C1 segment of cervical spinal cord (tissue), 14 donors: ENCODE measurements around the gene DZIP1L.
"Not testable (repeated sequence)": the region's sequence is repeated elsewhere in the genome, so short reads cannot be mapped to it uniquely, and the experiment has no call there.

Experiments
- DNase-seq, 14 donors: peaks; one replicate each; lab custom pipeline; 2025; lab: John Stamatoyannopoulos, UW

The DZIP1L gene, protein sequence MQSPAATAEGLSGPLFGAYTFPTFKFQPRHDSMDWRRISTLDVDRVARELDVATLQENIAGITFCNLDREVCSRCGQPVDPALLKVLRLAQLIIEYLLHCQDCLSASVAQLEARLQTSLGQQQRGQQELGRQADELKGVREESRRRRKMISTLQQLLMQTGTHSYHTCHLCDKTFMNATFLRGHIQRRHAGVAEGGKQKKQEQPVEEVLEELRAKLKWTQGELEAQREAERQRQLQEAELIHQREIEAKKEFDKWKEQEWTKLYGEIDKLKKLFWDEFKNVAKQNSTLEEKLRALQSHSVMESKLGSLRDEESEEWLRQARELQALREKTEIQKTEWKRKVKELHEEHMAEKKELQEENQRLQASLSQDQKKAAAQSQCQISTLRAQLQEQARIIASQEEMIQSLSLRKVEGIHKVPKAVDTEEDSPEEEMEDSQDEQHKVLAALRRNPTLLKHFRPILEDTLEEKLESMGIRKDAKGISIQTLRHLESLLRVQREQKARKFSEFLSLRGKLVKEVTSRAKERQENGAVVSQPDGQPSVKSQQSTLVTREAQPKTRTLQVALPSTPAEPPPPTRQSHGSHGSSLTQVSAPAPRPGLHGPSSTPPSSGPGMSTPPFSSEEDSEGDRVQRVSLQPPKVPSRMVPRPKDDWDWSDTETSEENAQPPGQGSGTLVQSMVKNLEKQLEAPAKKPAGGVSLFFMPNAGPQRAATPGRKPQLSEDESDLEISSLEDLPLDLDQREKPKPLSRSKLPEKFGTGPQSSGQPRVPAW

DNA sequence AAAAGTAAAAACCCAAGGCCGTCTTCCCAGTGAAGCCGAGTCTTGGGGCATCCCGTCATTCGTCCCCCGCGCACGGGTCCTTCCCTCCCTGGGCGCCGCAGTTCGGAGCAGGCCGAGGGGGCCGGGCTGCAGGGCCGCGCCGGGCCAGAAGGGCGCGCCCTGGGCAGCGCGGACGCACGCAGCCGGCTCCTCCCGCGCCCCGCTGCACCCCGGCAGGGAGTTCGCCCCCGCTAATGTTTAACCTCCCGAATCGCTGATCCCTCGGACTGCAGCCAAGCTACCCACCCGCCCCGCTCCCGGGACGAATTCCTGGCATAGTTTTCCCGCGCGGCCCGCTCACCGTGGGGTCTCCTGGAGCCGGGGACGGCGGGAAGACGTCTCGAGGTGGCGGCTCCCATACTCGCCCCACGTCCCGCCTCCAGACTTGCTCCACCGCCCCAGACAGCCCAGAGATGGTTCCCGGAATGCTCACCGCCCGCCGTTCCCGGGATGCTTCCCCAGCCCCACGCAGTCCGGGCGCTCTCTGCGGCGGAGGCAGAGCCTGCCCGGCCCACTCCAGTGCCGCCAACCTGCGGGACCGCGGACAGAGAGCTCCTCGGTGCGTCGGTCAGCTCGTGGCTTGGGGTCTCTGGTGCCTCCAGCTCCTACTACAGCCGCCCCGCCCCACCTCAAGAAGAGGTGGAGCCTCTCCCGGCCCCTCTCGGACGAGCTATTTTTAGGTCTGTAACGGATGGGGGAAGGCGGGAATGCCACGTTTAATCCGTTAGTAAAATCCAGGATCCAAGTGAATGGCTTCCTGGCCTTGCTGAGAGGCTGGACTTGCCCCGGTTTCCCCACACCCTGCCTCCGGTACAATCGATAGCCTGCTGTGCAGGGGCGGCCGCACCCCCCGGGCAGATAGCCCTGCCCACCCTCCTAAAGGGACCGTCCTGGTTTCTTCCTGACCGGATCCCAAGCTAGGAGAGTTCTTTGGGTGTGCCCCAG, at the start of gene DZIP1L:
DZIP1L (minus strand) TSS at position 621 of the 984 bp plus-strand sequence. CDS start 11,637 bp downstream, outside the sequence.
- DNase-seq, result peak in 10 of 14 donors; percentile 27 to 78 (median 64)

GRCh38 chr3:138165061-138165460, 49.7 kb upstream of the DZIP1L start:
- DNase-seq, result no peak

DNA sequence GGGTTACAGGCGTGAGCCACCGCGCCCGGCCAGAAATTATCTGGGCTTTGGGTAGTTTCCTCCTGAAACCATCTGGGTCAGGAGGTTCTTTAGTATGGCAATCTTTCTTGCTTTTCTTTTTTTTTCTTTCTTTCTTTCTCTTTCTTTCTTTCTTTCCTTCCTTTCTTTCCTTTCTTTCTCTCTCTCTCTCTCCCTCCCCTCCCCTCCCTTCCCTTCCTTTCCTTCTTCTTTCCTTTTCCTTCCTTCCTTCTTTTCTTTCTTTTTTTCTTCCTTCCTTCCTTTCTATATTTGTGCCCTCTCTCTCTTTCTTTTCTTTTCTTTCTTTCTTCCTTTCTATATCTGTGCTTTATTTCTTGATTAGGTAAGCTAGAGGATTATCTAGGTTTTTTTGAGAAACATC, 42.3 kb upstream of the DZIP1L start:
- DNase-seq, result no peak

DNA sequence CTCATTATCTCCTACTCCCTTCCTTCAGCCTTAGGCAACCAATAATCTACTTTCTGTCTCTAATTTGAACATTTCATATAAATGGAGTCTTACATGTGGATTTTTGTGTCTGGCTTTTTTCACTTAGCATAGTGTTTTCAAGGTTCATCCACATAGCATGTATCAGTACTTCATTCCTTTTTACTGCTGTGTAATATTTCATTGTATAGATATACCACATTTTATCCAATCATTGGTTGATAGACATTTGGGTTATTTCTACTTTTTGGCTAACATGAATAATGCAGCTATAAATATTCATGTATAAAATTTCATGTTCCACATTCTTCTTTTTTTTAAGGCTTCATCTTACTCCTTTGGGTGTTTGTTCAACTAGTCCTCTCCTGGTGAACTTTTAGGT, 39.1 kb upstream of the DZIP1L start:
- DNase-seq, result no peak

- DNase-seq, result no peak
Measured at GRCh38 chr3:138148503-138148902, 33.1 kb upstream of the DZIP1L start.

GRCh38 chr3:138142181-138142580, 26.8 kb upstream of the DZIP1L start:
- DNase-seq, result not testable (repeated sequence)

DNA sequence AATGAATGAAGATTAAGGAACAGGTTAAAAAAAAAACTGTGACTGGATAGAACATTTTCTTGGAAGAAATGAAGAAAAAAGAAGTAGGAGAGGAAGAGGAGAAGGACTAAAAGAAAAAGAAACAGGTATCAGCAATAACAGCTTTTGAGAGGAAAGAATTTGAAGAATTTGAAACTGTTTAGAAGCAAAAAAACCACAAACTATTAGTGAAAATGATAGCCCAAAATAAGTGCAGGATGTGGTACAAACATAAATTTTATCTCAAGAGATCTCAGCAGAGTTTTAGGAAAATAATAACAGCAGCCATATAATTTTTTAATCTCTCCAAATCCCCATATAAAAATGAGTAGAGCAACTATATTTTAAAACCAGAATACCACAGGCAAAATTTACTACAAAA, 25.5 kb upstream of the DZIP1L start:
- DNase-seq, result no peak

GRCh38 chr3:138139691-138140090, 24.3 kb upstream of the DZIP1L start:
- no peak for DNase-seq

DNA sequence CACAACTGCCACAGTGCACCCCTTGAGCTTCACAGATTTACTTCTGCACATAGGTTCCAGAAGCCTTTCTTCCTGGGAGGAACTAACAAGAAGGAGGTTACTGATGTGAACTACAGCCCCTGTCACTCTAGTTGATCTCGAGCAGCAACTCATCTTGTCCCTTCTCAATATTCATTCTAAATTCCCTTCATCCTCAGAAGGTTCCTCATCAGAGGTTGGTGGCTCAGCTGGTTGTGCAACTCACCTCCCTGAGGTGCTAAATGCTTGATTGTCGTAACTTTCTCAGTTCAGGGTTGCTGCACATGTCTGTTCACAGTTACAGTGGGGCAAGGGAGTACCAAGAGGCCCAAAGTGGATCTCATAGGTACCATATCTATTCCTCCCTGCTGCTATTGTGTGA, 22.5 kb upstream of the DZIP1L start:
- no peak for DNase-seq

- DNase-seq, result no peak
Measured at GRCh38 chr3:138136201-138136600, 20.8 kb upstream of the DZIP1L start.

DNA sequence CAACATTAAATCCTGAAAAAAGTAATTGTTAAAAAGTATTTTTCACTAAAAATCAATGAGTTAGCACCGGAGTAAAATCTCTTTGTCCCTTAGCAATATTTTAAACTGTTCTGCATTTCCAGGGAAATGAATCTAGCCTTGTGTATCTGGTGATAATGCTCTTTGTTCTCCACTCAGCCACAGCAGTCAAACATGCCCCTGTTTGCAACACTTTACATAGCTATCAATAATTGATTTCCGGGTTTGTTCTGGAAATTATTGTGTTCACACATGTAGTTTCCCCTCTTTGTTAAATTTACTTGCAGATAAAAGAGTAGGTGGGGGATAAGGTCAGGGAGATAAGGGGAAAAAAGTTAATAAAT, 20.4 kb upstream of the DZIP1L start:
- DNase-seq, result no peak

- DNase-seq, result no peak
Measured at GRCh38 chr3:138135146-138135832, 19.9 kb upstream of the DZIP1L start.

DNA sequence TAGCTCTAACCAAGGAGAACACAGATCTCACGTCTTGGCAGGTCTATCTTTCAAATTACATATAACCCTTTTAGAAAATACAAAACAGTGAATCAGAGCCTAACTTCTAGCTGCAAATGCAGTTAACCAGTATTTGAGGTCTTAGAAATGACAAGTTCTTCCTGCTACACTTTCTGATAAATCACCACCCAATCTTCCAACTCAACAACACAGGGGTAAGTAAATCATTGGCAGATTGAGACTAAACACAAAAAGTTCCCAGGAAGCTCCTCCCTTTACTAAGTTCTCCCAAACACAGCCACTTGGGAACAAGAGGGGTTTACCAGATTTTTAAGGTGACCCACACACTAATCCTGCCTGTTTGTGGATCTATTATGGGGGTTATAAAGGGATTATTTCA, 16.8 kb upstream of the DZIP1L start, which contains the start of gene A4GNT:
A4GNT (minus strand) TSS at position 152 of the 400 bp plus-strand sequence. CDS start 1,134 bp downstream, outside the sequence.
- no peak for DNase-seq

GRCh38 chr3:138127636-138128365, 12.4 kb upstream of the DZIP1L start:
- DNase-seq, result no peak

DNA sequence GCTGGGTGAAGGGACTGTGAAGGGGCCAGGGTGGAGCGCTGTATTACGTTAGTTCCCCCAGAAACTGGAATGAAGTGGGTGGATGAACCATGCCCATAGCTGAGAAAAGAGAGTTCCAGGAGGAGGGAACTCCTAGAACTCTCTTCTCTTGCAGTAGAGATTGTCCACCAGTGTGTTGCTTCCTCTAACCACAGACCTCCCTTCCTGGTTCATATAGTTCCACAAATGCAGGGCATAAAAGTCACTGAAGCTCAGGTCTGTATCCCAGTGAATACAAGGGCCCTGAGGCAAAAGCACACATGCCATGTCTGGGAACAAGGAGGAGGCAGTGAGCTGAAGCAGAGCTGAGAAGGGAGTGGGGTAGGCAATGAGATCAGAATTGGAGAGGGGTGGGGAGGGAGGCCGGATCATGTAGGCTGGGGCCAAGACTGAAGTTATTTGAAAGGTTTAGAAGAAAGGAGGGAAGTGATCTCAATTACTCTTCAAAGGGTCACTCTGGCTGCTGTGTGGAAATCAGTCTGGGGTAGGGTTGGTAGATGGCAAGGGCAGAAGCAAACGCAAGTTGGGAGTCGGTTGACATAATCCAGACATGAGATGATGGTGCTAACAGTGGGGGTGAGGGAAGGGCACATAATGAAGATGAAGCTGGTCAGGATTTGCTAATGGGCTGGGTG, 10.3 kb upstream of the DZIP1L start:
- DNase-seq, result peak in 2 of 14 donors; percentile 18 to 35

GRCh38 chr3:138124706-138125355, 9.4 kb upstream of the DZIP1L start:
- DNase-seq, result no peak

DNA sequence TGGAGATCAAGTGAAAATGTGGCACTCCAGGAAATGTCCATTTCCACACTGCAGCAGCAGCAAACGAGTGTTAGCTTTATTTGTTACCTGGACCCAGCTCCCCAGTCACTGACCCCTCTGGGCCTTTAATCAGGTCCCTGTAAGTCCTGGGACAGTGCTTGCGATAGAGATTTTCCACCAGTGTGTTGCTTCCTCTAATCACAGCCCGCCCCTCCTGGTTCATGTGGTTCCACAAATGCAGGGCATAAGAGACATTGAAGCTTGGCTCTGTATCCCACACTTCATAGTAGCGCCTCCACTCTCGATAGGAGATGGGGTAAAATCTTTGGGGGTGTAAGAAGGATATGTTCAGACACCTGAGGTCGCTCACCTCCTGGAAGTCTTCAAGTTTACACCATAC, 8.8 kb upstream of the DZIP1L start:
- DNase-seq, result no peak

- no peak for DNase-seq
Measured at GRCh38 chr3:138119423-138119766, 4.0 kb upstream of the DZIP1L start.
